Stimulated activated CD8-positive, alpha-beta memory T cell treated with anti-CD3 and anti-CD28 coated beads, Interleukin-7, amount 100 ng/mL, for 24 hours (primary cell): ENCODE data around the gene MACO1.
A peak's percentile ranks its signal among the peaks of the same experiment; 100 is the strongest.
"Not testable (repeated sequence)": the region's sequence is repeated elsewhere in the genome, so short reads cannot be mapped to it uniquely, and the experiment has no call there.

Experiments
- DNase-seq: peaks from one replicate; pipeline ENCODE4 v3.0.0-alpha.2; 2020; ENCODE audit warnings: low read depth

MACO1 gene

GRCh38 chr1:25487628-25488027 is 56.9 kb downstream of the MACO1 start:
- no peak for DNase-seq

DNA sequence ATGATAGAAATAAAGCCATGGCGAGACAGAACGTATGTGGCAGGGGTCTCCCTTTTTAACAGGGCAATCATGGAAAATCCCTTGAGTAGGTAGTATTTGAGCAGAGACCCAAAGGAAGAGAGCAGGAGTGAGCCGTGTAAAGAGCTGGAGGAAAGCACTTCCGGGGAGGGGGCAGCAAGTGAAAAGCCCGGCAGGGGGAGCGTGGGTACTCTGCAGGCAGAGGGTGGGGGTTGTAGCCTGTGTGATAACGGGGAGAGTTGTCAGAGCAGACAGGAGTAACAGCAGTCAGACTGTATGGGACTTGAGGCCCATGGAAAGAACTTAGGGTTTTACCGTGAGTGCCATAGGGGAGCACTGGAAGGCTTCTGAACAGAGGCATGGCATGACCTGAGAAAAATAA is 61.6 kb downstream of the MACO1 start:
- DNase-seq, result no peak

DNA sequence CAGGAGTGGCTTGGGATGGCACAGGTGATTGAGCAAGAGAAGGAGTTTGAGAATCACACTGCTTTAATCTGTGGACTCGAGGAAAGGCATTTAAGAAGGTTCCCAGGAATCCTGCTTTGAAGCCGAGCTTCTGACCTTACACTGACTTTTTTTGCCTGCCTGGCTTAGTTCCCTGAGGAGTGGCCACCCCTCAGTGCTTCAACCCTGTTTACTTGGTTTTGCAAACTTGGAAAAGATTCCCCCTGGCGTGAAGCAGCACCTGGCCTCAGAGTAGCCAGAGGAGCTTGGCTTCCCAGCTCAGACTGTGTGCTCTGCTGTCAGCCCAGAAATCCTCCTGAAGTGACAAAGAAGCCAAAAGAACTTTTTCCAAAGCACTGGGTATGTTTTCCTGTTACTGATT is 64.3 kb downstream of the MACO1 start:
- no peak for DNase-seq

GRCh38 chr1:25500694-25501093 is 70.0 kb downstream of the MACO1 start:
- no peak for DNase-seq

- DNase-seq, result no peak
Measured at GRCh38 chr1:25501235-25502058, 70.8 kb downstream of the MACO1 start.

- no peak for DNase-seq
Measured at GRCh38 chr1:25502957-25503356, 72.3 kb downstream of the MACO1 start.

DNA sequence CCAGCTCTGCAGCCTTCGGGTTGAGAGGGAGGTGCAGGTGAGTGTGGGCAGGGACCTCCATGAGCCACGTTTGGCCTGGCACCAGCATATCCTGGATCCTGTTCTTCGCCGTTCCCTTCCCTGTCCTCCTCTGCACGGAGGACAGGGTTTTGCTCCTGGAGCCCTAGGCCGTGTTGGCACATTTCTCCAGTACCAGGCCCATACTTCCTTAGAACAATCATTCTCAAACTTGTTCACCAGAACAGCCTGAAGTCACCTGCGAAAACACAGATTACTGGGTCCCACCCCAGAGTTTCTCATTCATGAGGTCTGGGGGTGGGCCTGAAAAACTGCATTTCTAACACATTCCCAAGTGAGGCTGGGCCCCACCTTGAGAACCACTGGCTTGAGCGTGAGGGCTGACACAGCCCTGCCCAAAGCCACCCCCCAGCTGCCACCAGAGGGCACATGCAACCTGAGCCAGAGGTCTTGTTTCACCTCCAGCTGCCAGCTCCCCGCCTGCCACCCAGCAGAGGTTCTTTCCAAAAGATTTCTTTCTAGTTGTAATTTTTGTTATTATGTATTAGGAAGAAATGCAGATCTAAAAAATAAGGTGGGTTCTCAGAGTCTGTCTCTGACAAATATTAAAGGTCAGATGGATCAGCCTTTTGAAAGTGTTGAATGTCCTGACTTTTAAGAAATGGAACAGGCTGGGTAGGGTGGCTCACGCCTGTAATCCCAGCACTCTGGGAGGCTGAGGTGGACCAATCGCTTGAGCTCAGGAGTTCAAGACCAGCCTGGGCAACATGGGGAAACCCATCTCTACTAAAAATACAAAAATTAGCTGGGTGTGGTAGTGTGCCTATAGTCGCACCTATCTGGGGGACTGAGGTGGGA is 73.1 kb downstream of the MACO1 start:
- peak; percentile 29 for DNase-seq

- no peak for DNase-seq
Measured at GRCh38 chr1:25504706-25505595, 74.3 kb downstream of the MACO1 start.

GRCh38 chr1:25505656-25506385 is 75.1 kb downstream of the MACO1 start:
- no peak for DNase-seq

DNA sequence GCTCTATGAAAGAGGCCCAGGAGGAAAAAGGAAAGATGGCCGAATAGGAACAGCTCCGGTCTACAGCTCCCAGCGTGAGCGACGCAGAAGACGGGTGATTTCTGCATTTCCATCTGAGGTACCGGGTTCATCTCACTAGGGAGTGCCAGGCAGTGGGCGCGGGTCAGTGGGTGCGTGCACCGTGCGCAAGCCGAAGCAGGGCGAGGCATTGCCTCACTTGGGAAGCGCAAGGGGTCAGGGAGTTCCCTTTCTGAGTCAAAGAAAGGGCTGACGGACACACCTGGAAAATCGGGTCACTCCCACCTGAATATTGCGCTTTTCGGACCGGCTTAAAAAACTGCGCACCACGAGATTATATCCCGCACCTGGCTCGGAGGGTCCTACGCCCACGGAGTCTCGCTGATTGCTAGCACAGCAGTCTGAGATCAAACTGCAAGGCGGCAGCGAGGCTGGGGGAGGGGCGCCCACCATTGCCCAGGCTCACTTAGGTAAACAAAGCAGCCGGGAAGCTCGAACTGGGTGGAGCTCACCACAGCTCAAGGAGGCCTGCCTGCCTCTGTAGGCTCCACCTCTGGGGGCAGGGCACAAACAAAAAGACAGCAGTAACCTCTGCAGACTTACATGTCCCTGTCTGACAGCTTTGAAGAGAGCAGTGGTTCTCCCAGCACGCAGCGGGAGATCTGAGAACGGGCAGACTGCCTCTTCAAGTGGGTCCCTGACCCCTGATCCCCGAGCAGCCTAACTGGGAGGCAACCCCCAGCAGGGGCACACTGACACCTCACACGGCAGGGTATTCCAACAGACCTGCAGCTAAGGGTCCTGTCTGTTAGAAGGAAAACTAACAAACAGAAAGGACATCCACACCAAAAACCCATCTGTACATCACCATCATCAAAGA is 76.1 kb downstream of the MACO1 start:
- not testable (repeated sequence) for DNase-seq

DNA sequence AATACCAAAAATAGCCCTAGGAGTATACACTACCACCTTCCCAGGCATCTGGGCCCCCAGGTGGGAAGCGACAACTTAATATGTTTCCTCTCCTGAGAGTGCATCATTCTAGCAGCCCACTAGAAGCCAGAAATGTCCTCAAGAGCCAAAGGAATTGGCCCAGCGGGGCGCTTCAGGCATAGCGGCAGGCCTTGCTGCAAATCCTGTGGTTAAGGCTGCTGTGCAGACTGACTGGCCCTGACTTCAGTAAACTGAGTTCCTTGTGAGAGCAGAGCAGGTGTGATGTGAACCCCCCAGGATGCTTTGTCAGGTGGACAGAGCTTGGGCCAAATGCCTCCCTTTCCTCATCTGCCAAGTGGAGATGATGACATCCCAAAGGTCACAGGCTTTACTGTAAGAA is 83.0 kb downstream of the MACO1 start:
- no peak for DNase-seq

DNA sequence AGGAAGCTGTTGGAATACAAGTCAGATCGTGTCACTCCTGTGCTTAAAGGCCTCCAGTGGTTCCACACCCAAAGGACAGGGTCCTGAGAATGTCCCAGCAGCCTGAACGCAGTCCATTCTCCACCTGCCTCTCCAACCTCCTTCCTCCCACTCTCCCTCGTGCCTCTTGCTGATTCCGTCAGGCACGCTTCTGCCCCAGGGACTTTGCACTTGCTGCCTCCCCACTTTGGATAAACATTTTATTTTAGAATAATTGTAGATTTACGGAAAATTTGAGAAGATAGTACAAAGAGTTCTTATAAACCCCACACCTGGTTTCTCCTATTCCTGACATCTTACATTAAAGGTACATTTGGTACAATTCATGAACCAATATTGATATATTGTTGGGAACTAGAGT is 84.3 kb downstream of the MACO1 start:
- DNase-seq, result no peak

DNA sequence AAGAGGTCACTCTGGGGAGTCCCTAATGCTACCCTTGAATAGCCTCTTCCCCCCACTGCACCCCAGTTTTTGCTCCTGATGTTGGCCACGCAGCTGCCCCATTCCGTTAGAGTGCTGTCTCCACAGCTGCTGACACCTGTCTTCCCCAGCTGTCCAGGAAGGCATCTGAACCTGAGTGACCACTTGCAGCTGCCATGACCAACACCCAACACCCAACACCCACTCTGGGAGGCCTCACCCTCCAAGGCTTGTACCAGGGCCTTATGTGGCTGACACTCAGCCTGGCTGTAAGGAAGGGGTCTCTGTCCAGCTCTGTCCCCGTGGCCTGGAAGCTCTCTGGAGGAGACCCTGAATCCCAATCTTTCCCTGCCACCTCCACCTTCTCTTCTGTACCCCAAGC is 86.0 kb downstream of the MACO1 start:
- DNase-seq, result no peak

GRCh38 chr1:25517476-25518394 is 87.0 kb downstream of the MACO1 start:
- DNase-seq, result no peak

- no peak for DNase-seq
Measured at GRCh38 chr1:25519624-25520023, 88.9 kb downstream of the MACO1 start.

GRCh38 chr1:25520446-25521061 is 89.9 kb downstream of the MACO1 start:
- peak; percentile 54 for DNase-seq

DNA sequence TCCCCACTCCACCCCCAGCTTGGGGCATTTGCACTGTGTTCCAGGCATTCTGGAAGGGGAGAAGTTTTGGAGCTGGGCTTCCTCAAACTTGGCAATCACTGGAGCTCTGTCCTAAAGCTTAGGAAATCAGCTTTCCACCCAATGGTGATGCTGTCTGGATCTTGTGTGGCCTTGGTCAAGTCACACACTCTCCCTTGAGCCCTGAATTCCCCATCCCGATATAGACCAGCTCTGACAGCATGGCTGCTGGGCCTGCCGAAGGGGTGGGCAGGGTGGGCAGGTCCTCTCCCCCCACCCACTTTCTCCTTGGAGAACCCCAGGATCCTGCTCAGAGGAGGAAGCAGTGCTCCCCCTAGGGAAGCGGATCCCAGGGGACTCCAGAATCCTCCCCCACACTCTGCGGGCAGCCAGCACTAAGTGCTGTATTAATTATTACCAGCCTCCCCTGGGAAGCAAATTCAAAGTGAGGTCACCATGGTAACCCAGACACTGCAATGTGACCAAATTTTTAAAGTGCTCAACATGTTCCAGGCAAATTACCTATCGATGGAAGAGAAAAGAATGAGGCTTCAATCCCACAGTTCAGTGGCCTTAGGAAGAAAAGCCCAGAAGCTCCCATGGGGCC is 91.4 kb downstream of the MACO1 start:
- no peak for DNase-seq

- DNase-seq, result no peak
Measured at GRCh38 chr1:25523542-25523941, 92.8 kb downstream of the MACO1 start.
